Measurements from ENCODE around the gene METTL25.

The METTL25 gene

DNA sequence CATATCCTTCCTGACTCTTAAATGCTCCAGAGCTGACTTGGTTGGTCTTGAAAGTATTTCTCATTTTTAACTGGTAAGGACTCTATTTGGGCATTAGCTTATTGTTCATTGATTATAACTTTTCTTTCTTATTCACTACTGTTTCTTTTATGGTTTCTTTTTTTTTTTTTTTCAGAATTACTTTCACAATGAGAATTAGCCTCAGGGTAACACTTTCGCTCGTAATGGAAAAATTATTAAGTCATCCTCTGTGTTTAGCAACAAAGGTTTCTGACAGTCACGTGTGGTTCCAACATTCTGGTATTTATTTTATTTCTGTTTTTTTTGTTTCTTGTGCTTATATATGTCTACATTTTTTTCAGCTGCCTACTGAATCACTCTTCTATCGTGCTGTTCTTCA, 80.0 kb downstream of the METTL25 start:
- no peaks in the 10 kb centered on the region for H3K27me3 ChIP-seq (ENCODE audit: control insufficient read depth, insufficient read depth, low read length)
- H3K9ac ChIP-seq (ENCODE audit: low read length) = no peak overlapping the region
- no peaks in the 10 kb centered on the region for H3K4me1 ChIP-seq (ENCODE audit: control insufficient read depth, insufficient read depth, low read length)
- no peaks in the 10 kb centered on the region for H3K9me3 ChIP-seq (ENCODE audit: control insufficient read depth, low read length)
- no peaks in the 10 kb centered on the region for H3K36me3 ChIP-seq (ENCODE audit: control insufficient read depth, insufficient read depth, low read length)
- no peak overlapping the region for H3K4me3 ChIP-seq (ENCODE audit: low read length)

DNA sequence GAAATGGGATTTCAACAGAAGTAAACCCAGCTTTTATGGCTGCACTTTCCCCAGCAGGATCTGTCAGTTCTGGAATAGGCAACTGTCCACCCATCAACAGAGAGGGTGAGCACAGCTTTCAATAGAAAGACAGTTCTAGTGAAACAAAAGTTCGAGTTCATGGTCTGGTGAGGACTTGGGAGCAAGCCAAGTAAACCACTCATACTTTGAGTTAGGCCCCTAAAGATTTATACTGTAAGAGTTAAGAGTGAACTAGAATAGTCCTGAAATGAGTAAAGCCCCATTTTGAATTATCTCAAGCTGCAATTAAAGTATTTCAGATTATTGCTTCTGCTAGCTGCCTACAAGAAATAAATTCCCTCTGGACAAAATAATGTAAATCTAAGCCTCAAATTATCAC, 82.6 kb downstream of the METTL25 start:
- Histone ChIP-seq H3K36me3 (ENCODE audit: control insufficient read depth, insufficient read depth, low read length) (no peaks in the 10 kb centered on the region), H3K9me3 (ENCODE audit: control insufficient read depth, low read length) (no peaks in the 10 kb centered on the region), H3K27me3 (ENCODE audit: control insufficient read depth, insufficient read depth, low read length) (no peaks in the 10 kb centered on the region), H3K4me3 (ENCODE audit: low read length) (no peak overlapping the region), H3K4me1 (ENCODE audit: control insufficient read depth, insufficient read depth, low read length) (no peaks in the 10 kb centered on the region), H3K9ac (ENCODE audit: low read length) (no peak overlapping the region)

DNA sequence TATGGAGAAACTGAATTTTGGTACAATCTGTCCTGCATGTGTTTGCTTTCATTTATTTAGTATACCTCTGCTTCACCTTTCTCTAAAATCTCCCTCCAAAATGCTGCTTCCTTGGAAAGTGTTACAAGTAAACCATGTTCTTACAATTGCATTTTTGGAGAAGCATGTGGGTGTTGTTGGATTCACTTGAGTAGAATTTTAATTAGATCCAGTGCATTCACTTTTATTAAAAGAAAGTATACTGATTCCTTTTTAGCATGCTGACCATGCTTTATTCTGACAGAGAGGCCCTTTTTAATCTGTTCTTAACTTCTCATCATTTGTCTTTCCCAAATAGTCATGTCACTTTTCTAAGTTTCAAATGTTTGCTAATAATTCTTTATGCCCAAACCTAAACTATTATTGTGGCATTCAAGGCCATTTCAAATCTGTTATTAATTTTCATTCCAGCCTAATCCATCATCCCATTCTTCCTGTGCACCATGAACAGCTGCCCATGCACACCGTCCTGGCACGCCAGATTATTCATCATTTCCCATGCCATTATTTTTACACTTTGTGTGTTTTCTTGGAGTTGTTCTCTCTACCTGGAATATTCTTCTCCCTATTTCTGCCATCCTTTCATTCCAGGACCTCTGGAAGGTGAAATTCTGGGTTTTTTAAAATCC, 90.7 kb downstream of the METTL25 start:
- H3K4me1 ChIP-seq (ENCODE audit: control insufficient read depth, insufficient read depth, low read length) = no peaks in the 10 kb centered on the region

DNA sequence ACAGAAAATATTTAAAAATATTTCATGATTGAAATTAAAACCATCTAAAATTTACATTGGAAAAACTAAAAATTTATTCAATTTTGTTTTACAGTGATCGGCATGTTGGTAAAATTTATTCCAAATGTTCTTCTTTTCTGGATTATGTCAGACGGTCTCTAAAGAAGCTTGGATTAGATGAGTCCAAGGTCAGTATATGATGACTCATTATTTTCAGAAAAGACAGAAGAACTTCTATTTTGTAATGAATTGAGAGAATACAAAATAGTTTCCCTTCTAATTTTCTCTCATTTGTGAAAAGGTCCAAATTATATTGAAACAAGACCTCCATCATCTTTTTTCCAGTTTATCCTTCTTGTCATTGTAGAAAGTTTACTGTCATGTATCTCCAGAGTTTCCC, 98.3 kb downstream of the METTL25 start:
- H3K9ac ChIP-seq (ENCODE audit: low read length) = no peak overlapping the region
- no peaks in the 10 kb centered on the region for H3K9me3 ChIP-seq (ENCODE audit: control insufficient read depth, low read length)
- H3K4me1 ChIP-seq (ENCODE audit: control insufficient read depth, insufficient read depth, low read length) = no peaks in the 10 kb centered on the region
- H3K4me3 ChIP-seq (ENCODE audit: low read length) = no peak overlapping the region
- H3K27me3 ChIP-seq (ENCODE audit: control insufficient read depth, insufficient read depth, low read length) = no peaks in the 10 kb centered on the region
- H3K36me3 ChIP-seq (ENCODE audit: control insufficient read depth, insufficient read depth, low read length) = no peaks in the 10 kb centered on the region

More for the DNA sequence above, 90.7 kb downstream of the METTL25 start:
- no peaks in the 10 kb centered on the region for H3K36me3 ChIP-seq (ENCODE audit: control insufficient read depth, insufficient read depth, low read length)
- H3K9me3 ChIP-seq (ENCODE audit: control insufficient read depth, low read length) = no peaks in the 10 kb centered on the region
- H3K9ac ChIP-seq (ENCODE audit: low read length) = no peak overlapping the region
- H3K4me3 ChIP-seq (ENCODE audit: low read length) = no peak overlapping the region
- H3K27me3 ChIP-seq (ENCODE audit: control insufficient read depth, insufficient read depth, low read length) = no peaks in the 10 kb centered on the region

DNA sequence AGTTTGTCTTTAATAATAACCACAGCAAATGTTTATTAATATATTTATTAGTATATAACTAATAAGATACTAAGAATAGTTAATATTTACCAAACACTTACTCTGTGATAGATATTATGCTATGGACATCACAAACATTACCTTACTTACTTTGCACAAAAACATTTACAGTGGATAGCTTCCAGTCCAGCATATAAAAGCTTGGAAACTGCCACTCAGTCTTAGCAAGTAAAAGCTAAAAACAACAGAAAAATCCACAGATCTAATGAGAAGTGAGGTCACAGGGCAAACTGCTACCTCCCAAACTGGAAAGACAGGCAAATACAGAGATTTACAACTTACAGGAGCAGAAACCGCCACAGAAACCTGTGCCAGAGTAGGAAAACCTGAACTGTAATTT, 99.8 kb downstream of the METTL25 start:
- Histone ChIP-seq H3K36me3 (ENCODE audit: control insufficient read depth, insufficient read depth, low read length) (no peaks in the 10 kb centered on the region), H3K4me1 (ENCODE audit: control insufficient read depth, insufficient read depth, low read length) (no peaks in the 10 kb centered on the region), H3K9ac (ENCODE audit: low read length) (no peak overlapping the region), H3K27me3 (ENCODE audit: control insufficient read depth, insufficient read depth, low read length) (no peaks in the 10 kb centered on the region), H3K4me3 (ENCODE audit: low read length) (no peak overlapping the region), H3K9me3 (ENCODE audit: control insufficient read depth, low read length) (no peaks in the 10 kb centered on the region)

DNA sequence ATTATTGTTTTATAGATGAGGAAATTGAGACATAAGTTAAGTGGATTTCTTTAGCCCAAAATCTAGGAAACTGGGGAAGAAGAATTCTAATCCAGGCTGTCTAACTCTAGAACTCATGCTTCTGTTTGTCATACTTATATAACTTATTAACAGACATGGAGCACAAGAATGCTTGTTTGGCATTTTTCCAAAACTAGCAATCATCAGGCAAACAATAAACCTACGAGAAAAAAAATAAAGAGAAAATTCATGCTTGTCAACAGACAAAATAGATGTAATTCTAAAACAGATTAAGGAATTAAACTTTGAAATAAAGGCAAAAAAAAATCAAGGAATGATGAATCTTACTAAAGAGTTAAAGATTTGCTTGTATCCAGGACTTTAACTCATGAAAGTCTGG, 103.1 kb downstream of the METTL25 start:
- Histone ChIP-seq H3K27me3 (ENCODE audit: control insufficient read depth, insufficient read depth, low read length) (no peaks in the 10 kb centered on the region), H3K36me3 (ENCODE audit: control insufficient read depth, insufficient read depth, low read length) (no peaks in the 10 kb centered on the region), H3K9me3 (ENCODE audit: control insufficient read depth, low read length) (no peaks in the 10 kb centered on the region), H3K4me3 (ENCODE audit: low read length) (no peak overlapping the region), H3K9ac (ENCODE audit: low read length) (no peak overlapping the region), H3K4me1 (ENCODE audit: control insufficient read depth, insufficient read depth, low read length) (no peaks in the 10 kb centered on the region)

DNA sequence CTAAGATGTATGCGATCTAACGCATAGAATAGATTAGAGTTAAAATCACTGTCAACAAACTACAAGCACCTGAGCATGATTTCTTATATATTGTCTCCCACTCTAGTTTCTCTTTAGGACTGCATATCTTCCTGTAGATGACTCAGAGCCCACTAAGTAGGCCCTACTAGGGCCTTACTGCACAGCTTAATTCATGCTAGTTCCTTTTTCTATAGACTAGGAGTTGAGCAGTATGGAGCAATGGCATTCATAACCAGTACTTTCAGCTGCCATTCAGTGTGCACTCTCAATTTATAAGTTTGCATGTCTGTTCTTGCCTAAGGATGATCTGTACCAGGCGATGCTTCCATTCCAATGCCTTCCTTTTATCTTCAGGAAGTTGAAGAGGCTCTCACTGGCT, 103.5 kb downstream of the METTL25 start:
- no peak overlapping the region for H3K4me3 ChIP-seq (ENCODE audit: low read length)
- no peaks in the 10 kb centered on the region for H3K9me3 ChIP-seq (ENCODE audit: control insufficient read depth, low read length)
- no peak overlapping the region for H3K9ac ChIP-seq (ENCODE audit: low read length)
- no peaks in the 10 kb centered on the region for H3K4me1 ChIP-seq (ENCODE audit: control insufficient read depth, insufficient read depth, low read length)
- H3K36me3 ChIP-seq (ENCODE audit: control insufficient read depth, insufficient read depth, low read length) = no peaks in the 10 kb centered on the region
- no peaks in the 10 kb centered on the region for H3K27me3 ChIP-seq (ENCODE audit: control insufficient read depth, insufficient read depth, low read length)

DNA sequence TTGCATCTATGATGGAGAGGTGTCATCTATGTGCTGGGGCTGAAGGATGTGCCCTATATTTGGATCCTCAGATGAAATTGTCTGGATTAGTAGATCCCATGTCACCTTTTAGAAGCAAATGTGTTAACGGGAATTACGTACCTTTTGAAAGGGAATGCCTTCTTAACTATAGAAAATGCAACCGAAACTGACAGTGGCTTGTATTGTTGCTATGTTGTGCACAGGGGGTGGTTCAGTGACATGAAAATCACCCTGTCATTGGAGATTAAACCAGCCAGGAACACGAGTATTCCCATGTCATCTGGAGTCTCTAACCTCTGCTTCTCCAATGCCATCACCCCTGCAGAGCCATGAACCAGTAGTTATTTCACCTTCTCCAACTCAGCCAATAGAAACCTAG, 110.2 kb downstream of the METTL25 start:
- H3K4me1 ChIP-seq (ENCODE audit: control insufficient read depth, insufficient read depth, low read length) = no peaks in the 10 kb centered on the region
- H3K4me3 ChIP-seq (ENCODE audit: low read length) = no peak overlapping the region
- H3K9me3 ChIP-seq (ENCODE audit: control insufficient read depth, low read length) = no peaks in the 10 kb centered on the region
- H3K36me3 ChIP-seq (ENCODE audit: control insufficient read depth, insufficient read depth, low read length) = no peaks in the 10 kb centered on the region
- no peaks in the 10 kb centered on the region for H3K27me3 ChIP-seq (ENCODE audit: control insufficient read depth, insufficient read depth, low read length)
- H3K9ac ChIP-seq (ENCODE audit: low read length) = no peak overlapping the region

DNA sequence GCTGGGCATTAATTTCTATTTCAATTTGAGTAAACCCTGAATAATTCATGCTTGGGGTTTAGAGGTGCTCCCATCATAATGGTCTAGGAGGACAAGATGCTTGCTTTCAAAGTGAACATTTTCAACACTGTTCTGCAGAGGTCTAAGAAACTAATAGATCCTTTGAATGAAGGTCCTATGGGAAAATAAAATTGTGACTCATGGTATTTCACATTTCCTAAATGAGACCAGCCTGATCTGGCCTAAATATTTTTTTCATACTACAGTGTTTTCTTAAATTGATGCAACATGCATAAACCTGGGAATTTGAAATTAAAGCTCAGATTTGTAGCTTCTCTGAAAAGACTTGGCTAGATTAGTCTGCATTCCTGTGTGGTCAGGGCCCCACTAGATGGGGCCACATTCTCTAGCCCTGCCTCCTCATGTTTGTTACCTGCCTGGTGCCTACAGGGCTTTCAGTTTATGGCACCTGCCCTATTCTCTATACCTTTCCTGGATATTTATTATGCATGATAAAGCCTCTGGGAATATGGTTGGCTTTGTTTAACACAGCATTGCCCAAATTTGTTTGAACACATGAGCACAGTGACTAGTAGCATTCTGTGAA, 112.7 kb downstream of the METTL25 start:
- H3K4me3 ChIP-seq (ENCODE audit: low read length) = no peak overlapping the region
- H3K9me3 ChIP-seq (ENCODE audit: control insufficient read depth, low read length) = no peaks in the 10 kb centered on the region
- H3K27me3 ChIP-seq (ENCODE audit: control insufficient read depth, insufficient read depth, low read length) = no peaks in the 10 kb centered on the region
- H3K36me3 ChIP-seq (ENCODE audit: control insufficient read depth, insufficient read depth, low read length) = no peaks in the 10 kb centered on the region
- no peaks in the 10 kb centered on the region for H3K4me1 ChIP-seq (ENCODE audit: control insufficient read depth, insufficient read depth, low read length)
- no peak overlapping the region for H3K9ac ChIP-seq (ENCODE audit: low read length)

DNA sequence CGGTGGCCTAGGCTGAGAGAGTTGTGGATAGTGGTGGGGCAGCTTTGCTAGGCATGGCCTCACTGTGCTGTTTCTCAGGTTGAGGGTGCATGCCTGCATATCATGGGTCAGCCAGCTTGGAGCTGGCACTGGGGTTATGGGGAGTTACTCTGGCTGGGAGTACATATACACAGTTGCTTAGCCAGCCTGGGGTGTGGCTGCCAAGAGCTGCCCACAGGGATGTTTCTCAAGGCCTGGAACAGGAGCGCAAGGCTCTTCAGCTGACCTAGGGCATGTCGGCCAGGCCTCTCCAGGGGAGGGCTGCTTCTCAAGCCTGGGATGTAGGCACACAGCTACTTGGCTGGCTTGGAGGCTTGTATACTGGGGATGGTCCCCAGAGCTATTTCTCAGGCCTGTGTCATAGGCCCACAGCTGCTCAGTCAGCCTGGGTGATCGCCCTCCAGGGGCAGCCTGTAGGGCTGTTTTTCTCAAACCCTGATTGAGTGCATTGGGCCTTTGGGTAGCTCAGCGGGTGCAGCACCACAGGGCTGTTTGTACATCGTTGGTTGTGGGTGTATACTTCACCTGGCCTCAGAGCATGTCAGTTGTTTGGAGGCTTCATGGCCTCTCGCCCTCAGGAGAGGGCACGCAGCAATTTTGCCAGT, 114.9 kb downstream of the METTL25 start:
- no peak overlapping the region for H3K4me3 ChIP-seq (ENCODE audit: low read length)
- no peaks in the 10 kb centered on the region for H3K27me3 ChIP-seq (ENCODE audit: control insufficient read depth, insufficient read depth, low read length)
- H3K9me3 ChIP-seq (ENCODE audit: control insufficient read depth, low read length) = no peaks in the 10 kb centered on the region
- no peaks in the 10 kb centered on the region for H3K4me1 ChIP-seq (ENCODE audit: control insufficient read depth, insufficient read depth, low read length)
- no peak overlapping the region for H3K9ac ChIP-seq (ENCODE audit: low read length)
- no peaks in the 10 kb centered on the region for H3K36me3 ChIP-seq (ENCODE audit: control insufficient read depth, insufficient read depth, low read length)

DNA sequence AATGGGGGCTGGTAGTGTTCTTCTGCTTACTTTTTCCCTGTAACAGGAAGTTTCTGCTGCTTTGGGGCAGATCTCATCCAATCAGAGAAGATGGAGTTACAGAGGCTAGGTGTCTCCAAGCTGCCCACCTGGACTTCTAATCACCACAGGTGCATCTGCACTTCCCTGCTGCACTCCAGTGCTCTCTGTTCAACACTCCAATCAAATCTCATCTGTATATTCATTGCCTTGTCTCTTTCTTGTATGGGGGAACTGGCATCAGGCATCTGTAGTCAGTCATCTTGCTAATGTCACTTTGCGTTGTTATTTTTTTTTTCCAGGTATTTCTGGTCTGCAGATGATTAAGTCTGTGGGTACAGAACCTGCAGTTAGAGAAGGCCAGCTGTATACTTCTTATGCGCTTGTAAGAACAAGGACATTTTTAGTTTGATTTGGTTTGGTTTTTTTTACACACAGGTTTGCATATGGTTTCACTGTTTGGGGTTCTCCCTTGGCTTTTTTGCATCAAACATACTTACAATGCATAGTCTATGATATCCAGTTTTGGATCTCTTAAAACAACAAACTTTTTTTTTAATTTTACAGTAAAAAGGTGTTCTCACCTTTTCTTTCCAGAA, 116.0 kb downstream of the METTL25 start:
- Histone ChIP-seq H3K4me1 (ENCODE audit: control insufficient read depth, insufficient read depth, low read length) (no peaks in the 10 kb centered on the region), H3K9me3 (ENCODE audit: control insufficient read depth, low read length) (no peaks in the 10 kb centered on the region), H3K9ac (ENCODE audit: low read length) (no peak overlapping the region), H3K4me3 (ENCODE audit: low read length) (no peak overlapping the region), H3K27me3 (ENCODE audit: control insufficient read depth, insufficient read depth, low read length) (no peaks in the 10 kb centered on the region), H3K36me3 (ENCODE audit: control insufficient read depth, insufficient read depth, low read length) (no peaks in the 10 kb centered on the region)

DNA sequence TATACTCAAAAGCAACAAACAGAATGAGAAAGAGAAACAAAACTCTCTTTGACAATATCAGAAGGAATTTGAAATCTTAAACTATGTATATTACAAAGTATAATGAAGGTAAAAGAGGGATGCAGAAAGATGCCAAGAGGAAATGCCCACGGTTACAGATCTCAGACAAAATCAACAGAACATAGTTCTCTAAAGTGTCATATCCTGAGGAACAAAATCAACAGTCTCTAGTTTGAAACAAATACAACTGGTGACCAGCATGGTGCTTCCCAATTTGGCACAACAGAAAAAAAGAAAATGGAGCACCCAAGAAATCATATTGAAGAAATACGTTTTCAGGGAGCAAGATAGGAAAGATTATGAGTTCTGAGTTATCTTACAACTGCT, 116.5 kb downstream of the METTL25 start:
- Histone ChIP-seq H3K9me3 (ENCODE audit: control insufficient read depth, low read length) (no peaks in the 10 kb centered on the region), H3K4me1 (ENCODE audit: control insufficient read depth, insufficient read depth, low read length) (no peaks in the 10 kb centered on the region), H3K9ac (ENCODE audit: low read length) (no peak overlapping the region), H3K36me3 (ENCODE audit: control insufficient read depth, insufficient read depth, low read length) (no peaks in the 10 kb centered on the region), H3K4me3 (ENCODE audit: low read length) (no peak overlapping the region), H3K27me3 (ENCODE audit: control insufficient read depth, insufficient read depth, low read length) (no peaks in the 10 kb centered on the region)
